B cell (primary cell): ENCODE data around the gene CEP89. TPM values are rescaled to one million over a fixed set of nuclear protein-coding genes. Genes with fewer than 3 reads are reported as not detected.

Source experiments
- ATAC-seq: fragments of 200-7000 bp; cut with Tn5 transposase; one replicate; pipeline ENCODE4 v1.10.0; 2021; ENCODE audit warnings: low read depth, mild to moderate bottlenecking, moderate number of reproducible peaks, moderate library complexity
- CTCF ChIA-PET: fragments of 350-600 bp; sonication (Branson Sonifier 250); formaldehyde crosslinking; loops from one replicate; lab custom pipeline; 2021; ENCODE audit warnings: antibody characterized with exemption, inconsistent platforms; lab: Charles Lee
- POLR2A ChIA-PET: fragments of 350-600 bp; sonication (Branson Sonifier 250); formaldehyde crosslinking; loops from one replicate; lab custom pipeline; 2021; ENCODE audit warnings: antibody characterized with exemption; lab: Charles Lee
- DNase-seq: peaks from one replicate; pipeline ENCODE4 v3.0.0; 2013
- H2AFZ ChIP-seq: 2 replicates; pipeline ENCODE4 v1.6.1; 2012; ENCODE audit warnings: mild to moderate bottlenecking, low read depth, low read length; ENCODE audit not compliant: insufficient read depth, poor library complexity, severe bottlenecking
- H3K27ac ChIP-seq, 2 donors: 1 replicate in 1 of 2; 2 replicates in 1 of 2; pipeline ENCODE4 v1.5.1; 2012 to 2013; ENCODE audit warnings: low read length in 2 of 2, mild to moderate bottlenecking in 2 of 2, moderate library complexity in 1 of 2
- H3K27me3 ChIP-seq, 4 experiments: fragments of 200-600 bp in 1 of 4; sonication (generic) in 1 of 4; replicated peaks in 1 of 4; 1 replicate in 2 of 4; 2 replicates in 2 of 4; pipeline versions ENCODE4 v1.6.1 to v1.7.0; 2013 to 2016; ENCODE audit warnings: low read length in 3 of 4, mild to moderate bottlenecking in 2 of 4, mixed read lengths in 1 of 4, moderate library complexity in 1 of 4; ENCODE audit not compliant: insufficient read depth in 4 of 4, control insufficient read depth in 3 of 4; ENCODE audit errors: control extremely low read depth in 1 of 4
- H3K36me3 ChIP-seq, 2 experiments: replicated peaks in 1 of 2; 1 replicate in 1 of 2; 2 replicates in 1 of 2; pipeline versions ENCODE4 v1.6.1 to v1.7.1; 2013; ENCODE audit warnings: low read length in 1 of 2; ENCODE audit not compliant: insufficient read depth in 2 of 2, control insufficient read depth in 1 of 2; ENCODE audit errors: control extremely low read depth in 1 of 2, extremely low read depth in 1 of 2
- H3K4me1 ChIP-seq, 2 donors: fragments of 200-600 bp in 1 of 2; sonication (generic) in 1 of 2; 1 replicate in 1 of 2; 2 replicates in 1 of 2; pipeline versions ENCODE4 v1.5.1 to v1.6.1; 2013 to 2017; ENCODE audit warnings: low read length in 2 of 2; ENCODE audit not compliant: control insufficient read depth in 2 of 2, insufficient read depth in 2 of 2
- H3K4me2 ChIP-seq: replicated peaks from 2 replicates; pipeline ENCODE3; 2012; ENCODE audit warnings: mild to moderate bottlenecking, low read depth, low read length; ENCODE audit not compliant: poor library complexity, severe bottlenecking
- H3K4me3 ChIP-seq, 5 experiments: fragments of 200-600 bp in 1 of 5; sonication (generic) in 1 of 5; 1 replicate in 3 of 5; 2 replicates in 2 of 5; pipeline versions ENCODE4 v1.5.1 to v1.7.0; 2011 to 2016; ENCODE audit warnings: low read length in 4 of 5, mild to moderate bottlenecking in 4 of 5, low read depth in 2 of 5, control low read depth in 1 of 5, moderate library complexity in 1 of 5; ENCODE audit not compliant: insufficient read depth in 1 of 5; ENCODE audit errors: control extremely low read depth in 1 of 5, extremely low read depth in 1 of 5
- H3K79me2 ChIP-seq: fragments of 200-600 bp; sonication (generic); one replicate; pipeline ENCODE4 v1.6.0; 2016; ENCODE audit warnings: low read length; ENCODE audit not compliant: control insufficient read depth, insufficient read depth
- H3K9ac ChIP-seq: fragments of 200-600 bp; sonication (generic); 2 replicates; pipeline ENCODE4 v1.6.1; 2017; ENCODE audit warnings: mild to moderate bottlenecking, low read length, moderate library complexity
- H3K9me3 ChIP-seq, 3 donors: one replicate each; pipeline versions ENCODE4 v1.6.1 to v1.7.1; 2013; ENCODE audit warnings: low read length in 2 of 3; ENCODE audit not compliant: control insufficient read depth in 2 of 3, insufficient read depth in 1 of 3; ENCODE audit errors: control extremely low read depth in 1 of 3
- H4K20me1 ChIP-seq: 2 replicates; pipeline ENCODE4 v1.6.0; 2012; ENCODE audit warnings: mild to moderate bottlenecking, low read length; ENCODE audit not compliant: insufficient read depth, control insufficient read depth, poor library complexity, severe bottlenecking
- H3K27ac Mint-ChIP-seq: one replicate; pipeline ENCODE4 v1.8.0; 2021; ENCODE audit warnings: mixed read lengths
- H3K27me3 Mint-ChIP-seq: one replicate; pipeline ENCODE4 v1.8.0; 2021; ENCODE audit warnings: mixed read lengths
- H3K4me1 Mint-ChIP-seq: one replicate; pipeline ENCODE4 v1.8.0; 2021; ENCODE audit warnings: mixed read lengths
- H3K4me3 Mint-ChIP-seq: one replicate; pipeline ENCODE4 v1.8.0; 2021; ENCODE audit warnings: mixed read lengths
- H3K9me3 Mint-ChIP-seq: one replicate; pipeline ENCODE4 v1.8.0; 2022; ENCODE audit warnings: mixed read lengths; ENCODE audit not compliant: insufficient read depth
- EZH2 ChIP-seq: IDR thresholded peaks from 2 replicates; pipeline ENCODE4 v1.6.1; 2012; ENCODE audit warnings: borderline replicate concordance, low read depth, mild to moderate bottlenecking, moderate library complexity, low read length; ENCODE audit not compliant: insufficient read depth, poor library complexity, severe bottlenecking
- WGBS: methylation state at CpG from one replicate; pipeline ENCODE4 v1.1.5; 2013; ENCODE audit warnings: missing lambda C conversion rate; ENCODE audit not compliant: insufficient coverage; 5-methylcytosine and 5-hydroxymethylcytosine counted together
- intact Hi-C: fragments of 100-400 bp; cut with micrococcal nuclease; formaldehyde crosslinking; loops from one replicate; pipeline ENCODE4 v1.10.0; 2022
- polyA plus RNA-seq: library from polyadenylated mRNA; depleted of rRNA; stranded (reverse); fragments of >200 nt; gene quantifications from 2 replicates; pipeline ENCODE4 v1.2.3, GENCODE V29; 2012
- total RNA-seq, 2 donors: library from RNA; stranded (reverse); fragments of 120-200 nt in 1 of 2; gene quantifications; 1 replicate in 1 of 2; 2 replicates in 1 of 2; pipeline versions ENCODE4 v1.2.3 to v1.2.4, GENCODE V29; 2013 to 2022
- TF ChIP-seq, protein P1 (sequence below): fragments of 200-600 bp; IDR thresholded peaks from one replicate; pipeline ENCODE4 v1.8.0; 2022; ENCODE audit warnings: antibody characterized with exemption, mild to moderate bottlenecking

Gene CEP89
- total and polyA plus RNA-seq, 2 donors (not counting 1 experiment from before 2014, with no cell fraction given), result 10.2 to 38.6 TPM

DNA sequence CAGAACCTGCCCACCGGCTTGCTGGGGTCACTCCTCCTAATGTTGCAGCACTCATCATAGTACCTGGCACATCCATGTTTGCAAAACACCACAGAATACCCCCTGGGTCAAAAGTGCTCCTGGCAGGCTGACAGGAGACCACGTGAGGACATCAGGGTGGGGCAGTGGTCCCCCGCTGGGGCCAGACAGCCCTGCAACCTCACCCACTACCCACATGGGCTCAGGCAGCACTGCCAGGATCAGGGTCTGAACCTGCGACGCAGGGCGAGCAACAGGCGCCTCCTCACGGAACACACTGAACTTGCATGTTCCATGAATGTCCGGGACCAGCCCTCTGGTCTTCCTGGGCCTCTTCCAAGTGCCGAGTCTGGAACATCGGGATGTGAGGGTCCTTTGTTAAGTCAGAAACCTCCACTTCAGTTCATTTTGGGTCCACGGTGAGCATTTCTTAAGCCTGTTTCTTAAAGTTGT is 100.7 kb downstream of the CEP89 start:
- Histone ChIP-seq H3K4me2 (no peak overlapping the region), H3K9me3 (no peaks in the 10 kb centered on the region), H3K79me2 (no peaks in the 10 kb centered on the region), H3K36me3 (no peaks in the 10 kb centered on the region), H3K27ac (no peak overlapping the region), H3K9ac (no peak overlapping the region), H3K4me1 (no peaks in the 10 kb centered on the region), H4K20me1 (no peaks in the 10 kb centered on the region), H2AFZ (no peak overlapping the region), H3K4me3 (no peak overlapping the region), H3K27me3 (no peaks in the 10 kb centered on the region)
- no peaks in the 10 kb centered on the region for H3K9me3 Mint-ChIP-seq
- POLR2A ChIA-PET, result no interaction called here
- no peaks in the 10 kb centered on the region for H3K27me3 Mint-ChIP-seq
- intact Hi-C loops, result no loop called here
- TF ChIP-seq, protein P1, sequence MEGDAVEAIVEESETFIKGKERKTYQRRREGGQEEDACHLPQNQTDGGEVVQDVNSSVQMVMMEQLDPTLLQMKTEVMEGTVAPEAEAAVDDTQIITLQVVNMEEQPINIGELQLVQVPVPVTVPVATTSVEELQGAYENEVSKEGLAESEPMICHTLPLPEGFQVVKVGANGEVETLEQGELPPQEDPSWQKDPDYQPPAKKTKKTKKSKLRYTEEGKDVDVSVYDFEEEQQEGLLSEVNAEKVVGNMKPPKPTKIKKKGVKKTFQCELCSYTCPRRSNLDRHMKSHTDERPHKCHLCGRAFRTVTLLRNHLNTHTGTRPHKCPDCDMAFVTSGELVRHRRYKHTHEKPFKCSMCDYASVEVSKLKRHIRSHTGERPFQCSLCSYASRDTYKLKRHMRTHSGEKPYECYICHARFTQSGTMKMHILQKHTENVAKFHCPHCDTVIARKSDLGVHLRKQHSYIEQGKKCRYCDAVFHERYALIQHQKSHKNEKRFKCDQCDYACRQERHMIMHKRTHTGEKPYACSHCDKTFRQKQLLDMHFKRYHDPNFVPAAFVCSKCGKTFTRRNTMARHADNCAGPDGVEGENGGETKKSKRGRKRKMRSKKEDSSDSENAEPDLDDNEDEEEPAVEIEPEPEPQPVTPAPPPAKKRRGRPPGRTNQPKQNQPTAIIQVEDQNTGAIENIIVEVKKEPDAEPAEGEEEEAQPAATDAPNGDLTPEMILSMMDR, result no peak
- TF ChIP-seq EZH2, result no peak
- WGBS, result 92% methylated on average over 11 of the region's 12 CpGs
- CTCF ChIA-PET, result no interaction called here
- no peak for DNase-seq
- H3K4me1 Mint-ChIP-seq, result no peaks in the 10 kb centered on the region
- H3K27ac Mint-ChIP-seq, result no peak overlapping the region
- no peak overlapping the region for H3K4me3 Mint-ChIP-seq
- ATAC-seq, result no peak

DNA sequence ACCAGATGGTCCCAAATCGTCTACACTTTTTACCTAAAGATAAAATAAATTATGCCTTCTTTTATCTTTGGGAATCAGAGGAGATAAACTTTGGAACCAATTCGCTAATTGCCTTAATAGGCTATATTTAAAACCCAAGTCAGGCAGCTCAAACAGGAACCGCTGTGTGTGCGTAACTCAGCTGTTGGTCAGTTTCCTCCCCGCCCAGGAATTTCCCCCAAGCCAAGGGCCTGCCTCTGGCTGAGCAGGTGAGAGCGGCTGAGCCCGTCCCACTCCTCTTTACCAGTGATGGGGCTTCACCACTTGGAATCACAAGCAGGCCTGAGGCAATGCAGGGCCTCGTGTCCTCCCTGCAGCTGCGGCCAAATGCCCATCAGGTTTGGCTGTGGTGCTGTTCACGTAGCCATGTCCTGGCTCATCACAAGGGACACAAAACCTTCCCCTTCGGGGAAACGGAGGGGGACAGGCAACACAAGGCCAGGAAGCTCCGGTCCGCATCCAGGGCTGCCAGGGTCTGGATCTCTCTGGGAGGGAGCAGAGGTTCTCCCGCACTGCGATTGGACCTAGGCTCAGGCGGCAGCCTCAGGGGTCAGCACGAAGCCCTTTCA is 101.7 kb downstream of the CEP89 start:
- 85% methylated on average over 16 of the region's 18 CpGs for WGBS
- H3K27me3 Mint-ChIP-seq, result no peaks in the 10 kb centered on the region
- no peak overlapping the region for H3K9ac ChIP-seq

More for the DNA sequence above, 101.7 kb downstream of the CEP89 start:
- no peaks in the 10 kb centered on the region for H3K9me3 Mint-ChIP-seq
- no peak for ATAC-seq
- no peaks in the 10 kb centered on the region for H3K79me2 ChIP-seq
- no peaks in the 10 kb centered on the region for H3K4me1 Mint-ChIP-seq
- H3K27ac ChIP-seq, result no peak overlapping the region
- H3K4me3 ChIP-seq, result no peak overlapping the region
- no peaks in the 10 kb centered on the region for H3K4me1 ChIP-seq
- no peak overlapping the region for H3K27ac Mint-ChIP-seq
- no peak for DNase-seq
- no peaks in the 10 kb centered on the region for H3K27me3 ChIP-seq
- H3K36me3 ChIP-seq, result no peaks in the 10 kb centered on the region
- no peaks in the 10 kb centered on the region for H3K9me3 ChIP-seq
- H3K4me2 ChIP-seq, result no peak overlapping the region
- ChIA-PET CTCF (no interaction called here), POLR2A (no interaction called here)
- H3K4me3 Mint-ChIP-seq, result no peak overlapping the region
- intact Hi-C loops, result no loop called here
- H4K20me1 ChIP-seq, result no peaks in the 10 kb centered on the region
- no peak overlapping the region for H2AFZ ChIP-seq
- TF ChIP-seq, protein P1, result no peak
- TF ChIP-seq EZH2, result no peak
